Limb (tissue), 2 donors: ENCODE results near the gene OR11H6.
"Not testable (repeated sequence)": the region's sequence is repeated elsewhere in the genome, so short reads cannot be mapped to it uniquely, and the experiment has no call there.

Experiments used
- DNase-seq, 2 donors: peaks; one replicate each; pipeline ENCODE4 v3.0.0-alpha.2; 2016; ENCODE audit errors: extremely low spot score in 2 of 2

OR11H6 gene

GRCh38 chr14:20262642-20263128 is 39.2 kb downstream of the OR11H6 start:
- DNase-seq = no peak

GRCh38 chr14:20264361-20264760 is 40.9 kb downstream of the OR11H6 start:
- not testable (repeated sequence) for DNase-seq

GRCh38 chr14:20274062-20274461 is 50.6 kb downstream of the OR11H6 start:
- DNase-seq = no peak
